Uterus (tissue), 2 donors: ENCODE measurements around the gene FUT3.
"Not testable (repeated sequence)": the region's sequence is repeated elsewhere in the genome, so short reads cannot be mapped to it uniquely, and the experiment has no call there.

ENCODE experiments used
- POLR2A ChIP-seq, 2 donors: fragments of 450-650 bp; IDR thresholded peaks; one replicate each; pipeline ENCODE4 v1.6.1; 2016; ENCODE audit warnings: antibody characterized with exemption in 2 of 2, mild to moderate bottlenecking in 1 of 2, moderate library complexity in 1 of 2
- TF ChIP-seq, protein P1 (sequence below), 4 experiments: fragments of 200-600 bp in 2 of 4; fragments of 450-650 bp in 2 of 4; sonication (generic) in 2 of 4; IDR thresholded peaks; one replicate each; pipeline ENCODE4 v1.5.1; 2016 to 2019; ENCODE audit warnings: antibody characterized with exemption in 4 of 4, mild to moderate bottlenecking in 2 of 4, moderate library complexity in 1 of 4

DNA sequence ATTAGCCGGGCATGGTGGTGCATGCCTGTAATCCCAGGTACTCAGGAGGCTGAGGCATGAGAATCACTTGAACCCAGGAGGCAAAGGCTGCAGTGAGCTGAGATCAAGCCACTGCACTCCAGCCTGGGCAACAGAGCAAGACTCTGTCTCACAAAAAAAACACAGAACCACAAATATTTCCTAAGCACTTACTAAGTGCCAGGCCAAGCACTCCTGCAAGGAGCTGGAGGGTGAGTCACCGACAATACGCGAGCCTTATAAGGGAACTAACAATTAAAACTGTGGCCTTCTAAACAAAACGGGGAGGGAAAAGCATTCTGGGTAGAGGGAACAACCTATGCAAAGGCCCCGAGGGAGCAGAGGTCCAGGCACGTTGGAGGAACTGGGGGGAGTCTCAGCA is 23.2 kb upstream of the FUT3 start:
- TF ChIP-seq POLR2A (IDR thresholded peaks at IDR 0.05): not testable (repeated sequence)
- TF ChIP-seq, protein P1, sequence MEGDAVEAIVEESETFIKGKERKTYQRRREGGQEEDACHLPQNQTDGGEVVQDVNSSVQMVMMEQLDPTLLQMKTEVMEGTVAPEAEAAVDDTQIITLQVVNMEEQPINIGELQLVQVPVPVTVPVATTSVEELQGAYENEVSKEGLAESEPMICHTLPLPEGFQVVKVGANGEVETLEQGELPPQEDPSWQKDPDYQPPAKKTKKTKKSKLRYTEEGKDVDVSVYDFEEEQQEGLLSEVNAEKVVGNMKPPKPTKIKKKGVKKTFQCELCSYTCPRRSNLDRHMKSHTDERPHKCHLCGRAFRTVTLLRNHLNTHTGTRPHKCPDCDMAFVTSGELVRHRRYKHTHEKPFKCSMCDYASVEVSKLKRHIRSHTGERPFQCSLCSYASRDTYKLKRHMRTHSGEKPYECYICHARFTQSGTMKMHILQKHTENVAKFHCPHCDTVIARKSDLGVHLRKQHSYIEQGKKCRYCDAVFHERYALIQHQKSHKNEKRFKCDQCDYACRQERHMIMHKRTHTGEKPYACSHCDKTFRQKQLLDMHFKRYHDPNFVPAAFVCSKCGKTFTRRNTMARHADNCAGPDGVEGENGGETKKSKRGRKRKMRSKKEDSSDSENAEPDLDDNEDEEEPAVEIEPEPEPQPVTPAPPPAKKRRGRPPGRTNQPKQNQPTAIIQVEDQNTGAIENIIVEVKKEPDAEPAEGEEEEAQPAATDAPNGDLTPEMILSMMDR (IDR thresholded peaks at IDR 0.05): not testable (repeated sequence)
